ENCODE measurements around the gene OR4X2. TPM values are rescaled to one million over a fixed set of nuclear protein-coding genes. Genes with fewer than 3 reads are reported as not detected.

OR4X2 gene
- total RNA-seq, 1 experiment from 2014 or later: not detected

DNA sequence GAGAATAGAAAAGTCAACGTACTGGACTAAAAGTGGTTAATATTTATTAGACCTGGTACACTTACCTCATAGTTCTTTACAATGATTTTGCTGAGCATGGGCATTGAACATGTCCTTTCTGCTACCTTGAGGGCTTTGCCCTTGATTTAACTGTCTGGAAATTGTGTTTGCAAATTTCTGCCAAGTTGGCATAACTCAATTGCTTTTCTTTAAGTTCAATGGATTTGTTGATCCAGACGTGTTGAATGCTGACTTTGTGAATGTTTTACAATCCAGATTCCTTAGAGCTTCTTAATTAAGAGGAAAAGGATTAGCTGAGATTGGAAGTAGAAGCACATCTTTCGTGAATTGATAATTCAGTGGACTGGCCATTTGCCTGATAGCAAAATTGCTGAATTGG, 7.2 kb upstream of the OR4X2 start:
- ChIA-PET CTCF (no interaction called here), POLR2A (no interaction called here)
- no peak for TF ChIP-seq GRHL2 (CRISPR knock-in tag; IDR thresholded peaks at IDR 0.05; ENCODE audit: insufficient replicate concordance, severe bottlenecking)
- H3K4me1 Mint-ChIP-seq: no peaks in the 10 kb centered on the region
- peaks cover 91% of the 10 kb centered on the region for H3K9me3 Mint-ChIP-seq
- no peak overlapping the region for H3K27ac Mint-ChIP-seq
- H3K27me3 Mint-ChIP-seq (ENCODE audit: low read depth): peaks cover 14% of the 10 kb centered on the region
- ATAC-seq: no peak
- H3K36me3 Mint-ChIP-seq: peaks cover 71% of the 10 kb centered on the region
- no peak overlapping the region for H3K4me3 Mint-ChIP-seq
- no peak for DNase-seq (ENCODE audit: low spot score)

DNA sequence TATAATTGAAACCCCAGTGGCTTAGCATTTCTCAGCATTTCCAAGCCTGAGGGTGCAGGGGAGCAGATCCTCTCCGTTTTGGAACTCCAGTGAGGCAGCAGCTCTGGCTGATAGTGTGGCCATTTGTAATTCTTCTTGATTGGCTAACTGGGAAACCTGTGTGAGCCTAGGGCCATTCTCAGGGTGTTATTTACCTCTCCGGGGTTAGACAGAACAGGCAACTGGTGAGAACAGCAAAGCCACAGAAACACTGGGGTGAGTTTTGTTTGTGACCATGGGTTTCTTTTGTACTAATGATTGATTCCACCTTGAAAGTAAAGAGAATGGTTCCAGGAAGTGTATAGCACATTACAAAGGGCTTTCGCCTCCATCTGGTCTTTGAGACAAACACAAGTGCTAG, 2.4 kb upstream of the OR4X2 start:
- Mint-ChIP-seq H3K4me1 (no peaks in the 10 kb centered on the region), H3K9me3 (peaks cover 92% of the 10 kb centered on the region), H3K4me3 (no peak overlapping the region), H3K27ac (no peak overlapping the region), H3K27me3 (ENCODE audit: low read depth) (peaks cover 9% of the 10 kb centered on the region), H3K36me3 (peaks cover 77% of the 10 kb centered on the region)
- ChIA-PET POLR2A (no interaction called here), CTCF (no interaction called here)
- ATAC-seq (no peak), DNase-seq (ENCODE audit: low spot score) (no peak)
- TF ChIP-seq FOXP1 (CRISPR knock-in tag; IDR thresholded peaks at IDR 0.05; ENCODE audit: borderline replicate concordance): no peak
- no peak for TF ChIP-seq ZNF263 (CRISPR knock-in tag; IDR thresholded peaks at IDR 0.05; ENCODE audit: low read depth)
- TF ChIP-seq, protein P1, sequence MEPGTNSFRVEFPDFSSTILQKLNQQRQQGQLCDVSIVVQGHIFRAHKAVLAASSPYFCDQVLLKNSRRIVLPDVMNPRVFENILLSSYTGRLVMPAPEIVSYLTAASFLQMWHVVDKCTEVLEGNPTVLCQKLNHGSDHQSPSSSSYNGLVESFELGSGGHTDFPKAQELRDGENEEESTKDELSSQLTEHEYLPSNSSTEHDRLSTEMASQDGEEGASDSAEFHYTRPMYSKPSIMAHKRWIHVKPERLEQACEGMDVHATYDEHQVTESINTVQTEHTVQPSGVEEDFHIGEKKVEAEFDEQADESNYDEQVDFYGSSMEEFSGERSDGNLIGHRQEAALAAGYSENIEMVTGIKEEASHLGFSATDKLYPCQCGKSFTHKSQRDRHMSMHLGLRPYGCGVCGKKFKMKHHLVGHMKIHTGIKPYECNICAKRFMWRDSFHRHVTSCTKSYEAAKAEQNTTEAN (CRISPR knock-in tag; IDR thresholded peaks at IDR 0.05): no peak
- TF ChIP-seq ZNF219 (CRISPR knock-in tag; IDR thresholded peaks at IDR 0.05; ENCODE audit: borderline replicate concordance): no peak
- no peak for TF ChIP-seq ZNF138 (CRISPR knock-in tag; conservative IDR thresholded peaks at IDR 0.05)
- no peak for TF ChIP-seq NR2C2 (CRISPR knock-in tag; IDR thresholded peaks at IDR 0.05)

DNA sequence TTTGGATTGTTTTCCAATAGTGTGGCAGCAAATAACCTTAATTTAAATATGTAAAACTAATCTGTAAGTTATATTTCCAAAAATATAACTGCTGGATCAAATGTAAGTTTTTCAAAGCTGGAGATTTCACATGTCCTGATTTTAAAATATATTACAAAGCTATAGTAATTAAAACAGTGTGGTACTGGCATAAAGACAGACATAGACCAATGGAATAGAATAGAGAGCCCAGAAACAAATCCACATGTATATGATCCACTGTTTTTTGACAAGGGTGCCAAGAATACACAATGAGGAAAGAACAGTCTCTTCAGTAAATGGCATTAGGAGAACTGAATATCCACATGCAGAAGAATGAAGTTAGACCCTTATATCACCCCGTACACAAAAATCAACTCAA, 4.0 kb downstream of the OR4X2 start:
- DNase-seq (ENCODE audit: low spot score) (no peak), ATAC-seq (no peak)
- TF ChIP-seq ELF4 (CRISPR knock-in tag; IDR thresholded peaks at IDR 0.05; ENCODE audit: low read depth) (no peak), ATF1 (CRISPR knock-in tag; IDR thresholded peaks at IDR 0.05) (no peak), FOXK1 (CRISPR knock-in tag; IDR thresholded peaks at IDR 0.05) (no peak), ZNF317 (CRISPR knock-in tag; IDR thresholded peaks at IDR 0.05; ENCODE audit: borderline replicate concordance, low read depth) (no peak), NR1H2 (CRISPR knock-in tag; IDR thresholded peaks at IDR 0.05) (no peak), SMAD3 (CRISPR knock-in tag; IDR thresholded peaks at IDR 0.05; ENCODE audit: borderline replicate concordance) (no peak), JAZF1 (CRISPR knock-in tag; IDR thresholded peaks at IDR 0.05) (no peak)
- TF ChIP-seq, protein P2, sequence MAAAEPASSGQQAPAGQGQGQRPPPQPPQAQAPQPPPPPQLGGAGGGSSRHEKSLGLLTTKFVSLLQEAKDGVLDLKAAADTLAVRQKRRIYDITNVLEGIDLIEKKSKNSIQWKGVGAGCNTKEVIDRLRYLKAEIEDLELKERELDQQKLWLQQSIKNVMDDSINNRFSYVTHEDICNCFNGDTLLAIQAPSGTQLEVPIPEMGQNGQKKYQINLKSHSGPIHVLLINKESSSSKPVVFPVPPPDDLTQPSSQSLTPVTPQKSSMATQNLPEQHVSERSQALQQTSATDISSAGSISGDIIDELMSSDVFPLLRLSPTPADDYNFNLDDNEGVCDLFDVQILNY (CRISPR knock-in tag; IDR thresholded peaks at IDR 0.05): no peak
- TF ChIP-seq, protein P3, sequence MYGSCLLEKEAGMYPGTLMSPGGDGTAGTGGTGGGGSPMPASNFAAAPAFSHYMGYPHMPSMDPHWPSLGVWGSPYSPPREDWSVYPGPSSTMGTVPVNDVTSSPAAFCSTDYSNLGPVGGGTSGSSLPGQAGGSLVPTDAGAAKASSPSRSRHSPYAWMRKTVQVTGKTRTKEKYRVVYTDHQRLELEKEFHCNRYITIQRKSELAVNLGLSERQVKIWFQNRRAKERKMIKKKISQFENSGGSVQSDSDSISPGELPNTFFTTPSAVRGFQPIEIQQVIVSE (CRISPR knock-in tag; IDR thresholded peaks at IDR 0.05; ENCODE audit: borderline replicate concordance): no peak
- TF ChIP-seq, protein P4, sequence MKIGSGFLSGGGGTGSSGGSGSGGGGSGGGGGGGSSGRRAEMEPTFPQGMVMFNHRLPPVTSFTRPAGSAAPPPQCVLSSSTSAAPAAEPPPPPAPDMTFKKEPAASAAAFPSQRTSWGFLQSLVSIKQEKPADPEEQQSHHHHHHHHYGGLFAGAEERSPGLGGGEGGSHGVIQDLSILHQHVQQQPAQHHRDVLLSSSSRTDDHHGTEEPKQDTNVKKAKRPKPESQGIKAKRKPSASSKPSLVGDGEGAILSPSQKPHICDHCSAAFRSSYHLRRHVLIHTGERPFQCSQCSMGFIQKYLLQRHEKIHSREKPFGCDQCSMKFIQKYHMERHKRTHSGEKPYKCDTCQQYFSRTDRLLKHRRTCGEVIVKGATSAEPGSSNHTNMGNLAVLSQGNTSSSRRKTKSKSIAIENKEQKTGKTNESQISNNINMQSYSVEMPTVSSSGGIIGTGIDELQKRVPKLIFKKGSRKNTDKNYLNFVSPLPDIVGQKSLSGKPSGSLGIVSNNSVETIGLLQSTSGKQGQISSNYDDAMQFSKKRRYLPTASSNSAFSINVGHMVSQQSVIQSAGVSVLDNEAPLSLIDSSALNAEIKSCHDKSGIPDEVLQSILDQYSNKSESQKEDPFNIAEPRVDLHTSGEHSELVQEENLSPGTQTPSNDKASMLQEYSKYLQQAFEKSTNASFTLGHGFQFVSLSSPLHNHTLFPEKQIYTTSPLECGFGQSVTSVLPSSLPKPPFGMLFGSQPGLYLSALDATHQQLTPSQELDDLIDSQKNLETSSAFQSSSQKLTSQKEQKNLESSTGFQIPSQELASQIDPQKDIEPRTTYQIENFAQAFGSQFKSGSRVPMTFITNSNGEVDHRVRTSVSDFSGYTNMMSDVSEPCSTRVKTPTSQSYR (CRISPR knock-in tag; IDR thresholded peaks at IDR 0.05): no peak
- ChIA-PET CTCF (no interaction called here), POLR2A (no interaction called here)
- peaks cover 4% of the 10 kb centered on the region; the same call in 1 of the 2 replicates for H3K27me3 Mint-ChIP-seq (ENCODE audit: low read depth)
- H3K27ac Mint-ChIP-seq: no peak overlapping the region
- no peak overlapping the region for H3K4me3 Mint-ChIP-seq
- H3K9me3 Mint-ChIP-seq: peaks cover 88% of the 10 kb centered on the region
- no peaks in the 10 kb centered on the region for H3K4me1 Mint-ChIP-seq
- peaks cover 67% of the 10 kb centered on the region for H3K36me3 Mint-ChIP-seq

All from WTC11 (cell line).